A549 (cell line): ENCODE data around the gene PKHD1. TPM values are rescaled to one million over a fixed set of nuclear protein-coding genes. Genes with fewer than 3 reads are reported as not detected.

Experiments
- ATAC-seq, 2 experiments: fragments of 200-7000 bp in 1 of 2; fragments of >200 bp in 1 of 2; cut with Nextera tagmentation in 1 of 2; cut with Tn5 transposase in 1 of 2; 3 replicates each; pipeline versions ENCODE4 v1.8.0 to v1.9.1; 2018 to 2020; ENCODE audit warnings: mild to moderate bottlenecking in 1 of 2, moderate library complexity in 1 of 2
- CTCF ChIA-PET: fragments of 300-600 bp; sonication (Branson Sonifier 250); formaldehyde crosslinking; extraction: SDS; loops from one replicate; lab custom pipeline; 2021; ENCODE audit warnings: antibody characterized with exemption, inconsistent platforms; lab: Yijun Ruan, JAX
- POLR2A ChIA-PET: fragments of 350-600 bp; formaldehyde crosslinking; extraction: SDS; loops from one replicate; lab custom pipeline; 2021; ENCODE audit warnings: antibody characterized with exemption, inconsistent platforms; lab: Yijun Ruan, JAX
- DNase-seq, 2 experiments: peaks; one replicate each; pipeline versions ENCODE4 v3.0.0 to v3.0.0-alpha.2; 2011 to 2016; ENCODE audit warnings: low read depth in 1 of 2, low spot score in 1 of 2
- FAIRE-seq: peaks from 2 replicates; lab custom pipeline; 2011; peaks lifted over from hg19 to GRCh38; lab: Jason Lieb, UNC
- H3K27ac ChIP-seq, 2 experiments: fragments of >200 bp; sonication (Bioruptor Twin); formaldehyde crosslinking; 3 replicates each; pipeline ENCODE4 v1.5.1; 2016 to 2017
- H3K4me1 ChIP-seq: fragments of >200 bp; sonication (Bioruptor Twin); formaldehyde crosslinking; 3 replicates; pipeline ENCODE4 v1.6.1; 2016
- H3K4me2 ChIP-seq: fragments of >200 bp; sonication (Bioruptor Twin); formaldehyde crosslinking; 3 replicates; pipeline ENCODE4 v1.6.1; 2016
- H3K4me3 ChIP-seq: fragments of >200 bp; sonication (Bioruptor Twin); formaldehyde crosslinking; 3 replicates; pipeline ENCODE4 v1.5.1; 2016
- H3K9me3 ChIP-seq: fragments of >200 bp; sonication (Bioruptor Twin); formaldehyde crosslinking; 3 replicates; pipeline ENCODE4 v1.6.1; 2016
- ATOH8 ChIP-seq: fragments of 250-450 bp; sonication (Bioruptor Pico); IDR thresholded peaks from 2 replicates; pipeline ENCODE4 v1.5.0; 2020; ENCODE audit warnings: low read depth, mild to moderate bottlenecking, moderate library complexity
- CBX2 ChIP-seq: fragments of 200-600 bp; sonication (generic); IDR thresholded peaks from 2 replicates; pipeline ENCODE4 v1.6.1; 2016; ENCODE audit warnings: low read depth, mild to moderate bottlenecking, borderline replicate concordance
- CHD4 ChIP-seq: fragments of 200-600 bp; sonication (generic); IDR thresholded peaks from 2 replicates; pipeline ENCODE4 v1.6.1; 2016; ENCODE audit warnings: antibody characterized with exemption, mild to moderate bottlenecking, borderline replicate concordance
- ELK1 ChIP-seq: fragments of 150-350 bp; IDR thresholded peaks from 2 replicates; pipeline ENCODE4 v1.6.1; 2014; ENCODE audit warnings: low read depth, mild to moderate bottlenecking, low read length
- ESRRA ChIP-seq: fragments of 150-350 bp; IDR thresholded peaks from 2 replicates; pipeline ENCODE4 v1.6.1; 2014; ENCODE audit warnings: mild to moderate bottlenecking, low read length, borderline replicate concordance
- FOSL2 ChIP-seq, 2 experiments: fragments of 450-650 bp in 1 of 2; fragments of >200 bp in 1 of 2; sonication (Bioruptor Twin) in 1 of 2; formaldehyde crosslinking; IDR thresholded peaks; 2 replicates each; pipeline versions ENCODE4 v1.5.0 to v1.6.1; 2016 to 2020; ENCODE audit warnings: mild to moderate bottlenecking in 1 of 2, moderate library complexity in 1 of 2
- HES2 ChIP-seq: fragments of >200 bp; sonication (Bioruptor Twin); formaldehyde crosslinking; IDR thresholded peaks from 2 replicates; pipeline ENCODE4 v1.6.1; 2016
- HOXA7 ChIP-seq: fragments of 250-450 bp; sonication (Bioruptor Pico); IDR thresholded peaks from 2 replicates; pipeline ENCODE4 v1.5.0; 2020; ENCODE audit warnings: mild to moderate bottlenecking, moderate library complexity
- KDM1A ChIP-seq: fragments of 200-600 bp; sonication (generic); IDR thresholded peaks from 2 replicates; pipeline ENCODE4 v1.6.1; 2016; ENCODE audit warnings: low read depth, mild to moderate bottlenecking
- MAX ChIP-seq: IDR thresholded peaks from 2 replicates; pipeline ENCODE4 v1.6.1; 2012
- MYC ChIP-seq: IDR thresholded peaks from 2 replicates; pipeline ENCODE4 v1.6.1; 2012; ENCODE audit warnings: mild to moderate bottlenecking, inconsistent platforms, low read length, improper control_type of control experiment, borderline replicate concordance
- PBX3 ChIP-seq: IDR thresholded peaks from 2 replicates; pipeline ENCODE4 v1.6.1; 2012
- PHF8 ChIP-seq: fragments of 200-600 bp; sonication (generic); IDR thresholded peaks from 2 replicates; pipeline ENCODE4 v1.6.1; 2016; ENCODE audit warnings: low read depth, mild to moderate bottlenecking, antibody characterized with exemption, moderate library complexity, borderline replicate concordance
- POLR2A ChIP-seq: IDR thresholded peaks from 2 replicates; pipeline ENCODE4 v1.6.1; 2012; ENCODE audit warnings: mild to moderate bottlenecking, low read length
- POLR2AphosphoS2 ChIP-seq: conservative IDR thresholded peaks from 2 replicates; pipeline ENCODE4 v1.6.1; 2012; ENCODE audit warnings: low read length, improper control_type of control experiment, inconsistent platforms
- RFX5 ChIP-seq: fragments of 450-650 bp; IDR thresholded peaks from 2 replicates; pipeline ENCODE4 v1.7.1; 2014; ENCODE audit warnings: antibody characterized with exemption, mild to moderate bottlenecking, moderate library complexity
- TFCP2L1 ChIP-seq: fragments of 250-450 bp; sonication (Bioruptor Pico); IDR thresholded peaks from 2 replicates; pipeline ENCODE4 v1.5.0; 2021; ENCODE audit warnings: mild to moderate bottlenecking
- USF2 ChIP-seq: fragments of 450-650 bp; IDR thresholded peaks from 2 replicates; pipeline ENCODE4 v1.6.1; 2014; ENCODE audit warnings: antibody characterized with exemption
- ZC3H11A ChIP-seq: fragments of 450-650 bp; IDR thresholded peaks from 2 replicates; pipeline ENCODE4 v1.6.1; 2014; ENCODE audit warnings: antibody characterized with exemption, mild to moderate bottlenecking
- ZFP36 ChIP-seq: fragments of 450-650 bp; IDR thresholded peaks from 2 replicates; pipeline ENCODE4 v1.6.1; 2014; ENCODE audit warnings: borderline replicate concordance; ENCODE audit not compliant: partially characterized antibody
- ZNF302 ChIP-seq: fragments of 250-450 bp; sonication (Bioruptor Pico); IDR thresholded peaks from 2 replicates; pipeline ENCODE4 v1.9.0; 2021; ENCODE audit warnings: inconsistent platforms, mild to moderate bottlenecking, moderate library complexity
- whole genome bisulfite sequencing: methylation state at CpG from one replicate; pipeline ENCODE4 v1.1.6; 2017; ENCODE audit errors: missing lambda C conversion rate; 5-methylcytosine and 5-hydroxymethylcytosine counted together
- polyA plus RNA-seq, 4 experiments: library from polyadenylated mRNA; depleted of rRNA in 3 of 4; stranded (reverse); fragments of >200 nt; fragmentation: RNase III in 1 of 4; extraction: RNeasy Plus Mini Kit Qiagen cat#74134 plus additional on column Dnase treatment in 1 of 4; gene quantifications; 2 replicates in 3 of 4; 3 replicates in 1 of 4; pipeline ENCODE4 v1.2.3, GENCODE V29; 2011 to 2017

PKHD1 gene
- polyA plus RNA-seq, 2 of the 4 experiments (the other 2 are of a cell fraction) = not detected

- no peak overlapping the region for H3K4me3 ChIP-seq
- no peak overlapping the region for H3K4me2 ChIP-seq
- 51% methylated on average over 14 of the region's 14 CpGs for WGBS
- no peaks in the 10 kb centered on the region for H3K9me3 ChIP-seq
- DNase-seq = no peak
- POLR2A ChIA-PET = no interaction called here
- H3K27ac ChIP-seq = no peak overlapping the region
- no peaks in the 10 kb centered on the region for H3K4me1 ChIP-seq
- FAIRE-seq = no peak
- CTCF ChIA-PET = interaction anchor here (1.0 kb wide), 1 partner anchor 15 kb away, joined by 3 read pairs; no protein-coding TSS in a partner anchor
- no peak for TF ChIP-seq CHD4
- no peak for TF ChIP-seq POLR2A
- TF ChIP-seq POLR2AphosphoS2 = no peak
- TF ChIP-seq MYC = no peak
- ATAC-seq = no peak
Measured at GRCh38 chr6:52016915-52017748, 70.3 kb downstream of the PKHD1 start.

- Histone ChIP-seq H3K4me2 (no peak overlapping the region), H3K9me3 (no peaks in the 10 kb centered on the region), H3K4me3 (no peak overlapping the region), H3K27ac (no peak overlapping the region), H3K4me1 (no peaks in the 10 kb centered on the region)
- FAIRE-seq (no peak), ATAC-seq (no peak), DNase-seq (no peak)
- ChIA-PET CTCF (interaction anchor here (0.7 to 0.9 kb wide), 2 partner anchors 56 to 160 kb away, joined by 4 read pairs; no protein-coding TSS in a partner anchor), POLR2A (no interaction called here)
- 0% methylated on average over 1 of the region's 1 CpG for WGBS
- TF ChIP-seq FOSL2 (IDR thresholded peaks at IDR 0.05) = no peak
- no peak for TF ChIP-seq FOSL2 (CRISPR knock-in tag; IDR thresholded peaks at IDR 0.05)
- TF ChIP-seq HES2 = no peak
- no peak for TF ChIP-seq ESRRA
- no peak for TF ChIP-seq KDM1A
- TF ChIP-seq ZC3H11A = no peak
- TF ChIP-seq RFX5 = no peak
- no peak for TF ChIP-seq POLR2A
- TF ChIP-seq CBX2 = no peak
- TF ChIP-seq ZNF302 (CRISPR knock-in tag) = no peak
- TF ChIP-seq ZFP36 = no peak
- no peak for TF ChIP-seq HOXA7 (CRISPR knock-in tag)
- TF ChIP-seq PBX3 = no peak
- TF ChIP-seq TFCP2L1 (CRISPR knock-in tag) = no peak
- TF ChIP-seq ATOH8 (CRISPR knock-in tag) = no peak
- no peak for TF ChIP-seq MAX
- TF ChIP-seq ELK1 = no peak
- no peak for TF ChIP-seq PHF8
- no peak for TF ChIP-seq USF2
Measured at GRCh38 chr6:52015953-52016352, 71.5 kb downstream of the PKHD1 start.
